Effector memory CD8-positive, alpha-beta T cell (primary cell): ENCODE results near the gene PAF1.

Source experiments
- ATAC-seq: fragments of 150-1000 bp; cut with Tn5 transposase; replicated peaks from 2 replicates; pipeline ENCODE4 v1.10.0; 2021; ENCODE audit warnings: mild to moderate bottlenecking, moderate library complexity
- DNase-seq, 3 experiments: peaks; one replicate each; pipeline ENCODE4 v3.0.0; 2021
- H3K27ac Mint-ChIP-seq, 2 donors: one replicate each; pipeline ENCODE4 v1.8.0; 2022; ENCODE audit warnings: mild to moderate bottlenecking in 2 of 2, mixed read lengths in 2 of 2, moderate library complexity in 2 of 2
- H3K27me3 Mint-ChIP-seq, 2 donors: one replicate each; pipeline ENCODE4 v1.8.0; 2022; ENCODE audit warnings: mixed read lengths in 2 of 2
- H3K36me3 Mint-ChIP-seq: one replicate; pipeline ENCODE4 v1.8.0; 2022; ENCODE audit warnings: mild to moderate bottlenecking, moderate library complexity, mixed read lengths; ENCODE audit not compliant: insufficient read depth
- H3K4me1 Mint-ChIP-seq, 2 donors: one replicate each; pipeline ENCODE4 v1.8.0; 2022; ENCODE audit warnings: low read depth in 2 of 2, mixed read lengths in 2 of 2
- H3K4me3 Mint-ChIP-seq, 2 donors: one replicate each; pipeline ENCODE4 v1.8.0; 2022; ENCODE audit warnings: mild to moderate bottlenecking in 2 of 2, mixed read lengths in 2 of 2, moderate library complexity in 2 of 2
- H3K9me3 Mint-ChIP-seq, 2 donors: one replicate each; pipeline ENCODE4 v1.8.0; 2022; ENCODE audit warnings: mixed read lengths in 2 of 2

PAF1 gene

DNA sequence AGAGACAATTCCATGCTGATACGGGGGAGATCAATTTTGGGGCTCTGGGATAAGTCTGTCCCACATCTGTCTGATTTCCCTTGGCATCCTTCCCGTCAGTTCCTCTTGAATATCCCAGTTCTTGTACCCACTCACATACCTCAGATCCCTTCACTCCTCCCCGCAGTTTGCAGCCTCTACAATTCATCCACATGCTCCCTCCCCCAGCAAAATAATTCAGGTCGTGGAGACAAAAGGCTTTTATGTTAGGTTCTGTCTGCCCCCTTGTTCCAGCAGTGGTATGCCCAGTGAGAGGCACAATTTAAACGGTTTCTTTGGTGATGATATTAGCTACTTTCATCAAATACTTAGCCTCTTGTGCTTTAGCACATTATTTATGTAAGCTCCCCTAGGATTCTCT lies 35.3 kb upstream of the PAF1 start:
- Mint-ChIP-seq H3K4me3 (no peak overlapping the region), H3K4me1 (peaks cover 8 to 10% of the 10 kb centered on the region in 2 donors), H3K27ac (peak overlapping the region in 1 of 2 donors; percentile 24), H3K9me3 (no peaks in the 10 kb centered on the region), H3K27me3 (no peaks in the 10 kb centered on the region), H3K36me3 (peaks cover 34% of the 10 kb centered on the region)
- no peak for DNase-seq
- ATAC-seq, result no peak

DNA sequence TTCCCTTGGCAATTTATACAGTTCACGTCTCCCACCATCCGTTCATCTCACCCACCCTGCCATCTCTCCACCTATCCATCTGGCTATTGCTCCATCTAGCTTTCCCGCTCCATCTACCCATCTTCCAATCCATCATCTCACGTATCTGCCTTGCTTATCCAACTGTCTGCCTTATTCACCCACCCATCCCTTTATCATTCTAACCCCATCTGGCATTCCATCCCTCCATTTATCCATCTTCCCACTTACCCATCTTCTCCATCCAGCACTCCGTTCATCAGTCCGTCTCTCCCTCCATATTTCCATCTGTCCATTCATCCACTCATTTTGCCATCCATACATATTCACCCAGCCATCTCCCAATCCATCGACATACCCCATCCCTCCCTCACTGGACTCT lies 34.8 kb upstream of the PAF1 start:
- H3K27me3 Mint-ChIP-seq, result no peaks in the 10 kb centered on the region
- no peak for ATAC-seq
- H3K4me1 Mint-ChIP-seq, result peaks cover 5 to 10% of the 10 kb centered on the region in 2 donors
- DNase-seq, result no peak
- peaks cover 30% of the 10 kb centered on the region for H3K36me3 Mint-ChIP-seq
- H3K27ac Mint-ChIP-seq, result peak overlapping the region in 1 of 2 donors; percentile 24
- no peaks in the 10 kb centered on the region for H3K9me3 Mint-ChIP-seq
- H3K4me3 Mint-ChIP-seq, result no peak overlapping the region

DNA sequence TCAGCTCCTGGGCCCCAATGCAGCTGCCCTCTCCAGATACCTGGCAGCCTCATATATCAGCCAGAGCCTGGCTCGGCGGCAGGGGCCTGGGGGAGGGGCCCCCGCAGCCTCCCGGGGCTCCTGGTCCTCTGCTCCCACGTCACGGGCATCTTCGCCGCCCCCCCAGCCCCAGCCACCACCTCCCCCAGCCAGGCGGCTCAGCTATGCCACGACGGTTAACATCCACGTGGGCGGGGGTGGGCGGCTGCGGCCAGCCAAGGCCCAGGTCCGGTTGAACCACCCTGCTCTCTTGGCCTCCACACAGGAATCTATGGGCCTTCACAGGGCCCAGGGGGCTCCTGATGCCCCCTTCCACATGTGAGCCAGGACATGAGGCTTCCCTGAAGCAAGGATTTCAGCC lies 34.0 kb upstream of the PAF1 start:
- Mint-ChIP-seq H3K9me3 (no peaks in the 10 kb centered on the region), H3K4me1 (peaks cover 0 to 6% of the 10 kb centered on the region in 2 donors), H3K36me3 (peaks cover 29% of the 10 kb centered on the region), H3K27ac (peak overlapping the region in 1 of 2 donors; percentile 83), H3K4me3 (no peak overlapping the region), H3K27me3 (no peaks in the 10 kb centered on the region)
- ATAC-seq, result no peak
- no peak for DNase-seq

DNA sequence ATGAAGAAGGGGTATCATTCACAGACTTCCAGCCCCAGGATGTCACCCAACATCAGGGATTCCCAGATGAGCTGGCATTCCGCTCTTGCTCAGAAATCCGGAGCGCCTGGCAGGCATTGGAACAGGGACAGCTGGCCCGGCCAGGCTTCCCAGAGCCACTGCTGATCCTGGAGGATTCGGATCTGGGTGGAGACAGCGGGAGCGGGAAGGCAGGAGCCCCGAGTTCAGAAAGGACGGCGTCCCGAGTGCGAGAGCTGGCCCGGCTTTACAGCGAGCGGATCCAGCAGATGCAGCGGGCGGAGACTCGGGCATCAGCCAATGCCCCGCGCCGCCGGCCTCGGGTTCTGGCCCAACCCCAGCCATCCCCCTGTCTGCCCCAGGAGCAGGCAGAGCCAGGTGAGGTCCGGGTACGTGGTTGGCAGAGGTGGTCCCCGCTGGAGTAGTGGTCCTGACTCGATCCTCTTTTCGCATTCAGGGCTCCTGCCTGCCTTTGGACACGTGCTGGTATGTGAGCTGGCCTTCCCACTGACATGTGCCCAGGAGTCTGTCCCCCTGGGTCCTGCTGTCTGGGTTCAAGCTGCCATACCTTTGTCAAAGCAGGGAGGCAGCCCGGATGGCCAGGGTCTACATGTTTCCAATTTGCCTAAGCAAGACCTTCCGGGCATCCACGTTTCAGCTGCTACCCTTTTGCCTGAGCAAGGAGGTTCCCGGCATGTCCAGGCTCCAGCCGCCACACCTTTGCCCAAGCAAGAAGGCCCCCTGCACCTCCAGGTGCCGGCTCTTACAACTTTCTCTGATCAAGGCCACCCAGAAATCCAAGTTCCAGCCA lies 32.6 kb upstream of the PAF1 start:
- no peak for DNase-seq
- Mint-ChIP-seq H3K27me3 (no peaks in the 10 kb centered on the region), H3K27ac (peak overlapping the region; percentile 47 to 83), H3K9me3 (no peaks in the 10 kb centered on the region), H3K36me3 (peaks cover 38% of the 10 kb centered on the region), H3K4me3 (no peak overlapping the region), H3K4me1 (peaks cover 0 to 6% of the 10 kb centered on the region in 2 donors)
- no peak for ATAC-seq

DNA sequence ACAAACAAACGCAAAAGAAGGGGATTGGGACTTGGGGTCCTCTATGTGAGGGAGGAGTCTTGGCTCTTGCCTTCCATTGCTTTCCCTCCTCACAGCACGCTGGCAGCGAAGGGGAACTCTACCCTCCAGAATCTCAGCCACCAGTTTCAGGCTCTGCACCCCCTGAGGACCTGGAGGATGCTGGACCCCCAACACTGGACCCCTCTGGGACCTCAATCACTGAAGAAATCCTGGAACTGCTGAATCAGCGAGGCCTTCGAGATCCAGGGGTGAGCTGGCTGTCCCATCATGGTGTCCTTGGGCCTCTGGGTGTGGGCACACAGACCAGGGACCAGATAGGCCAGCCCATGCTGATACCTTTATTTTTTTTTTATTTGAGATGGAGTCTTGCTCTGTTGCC lies 31.1 kb upstream of the PAF1 start:
- DNase-seq (no peak), ATAC-seq (no peak)
- no peaks in the 10 kb centered on the region for H3K9me3 Mint-ChIP-seq
- peaks cover 0 to 6% of the 10 kb centered on the region in 2 donors for H3K4me1 Mint-ChIP-seq
- no peak overlapping the region for H3K4me3 Mint-ChIP-seq
- no peak overlapping the region for H3K27ac Mint-ChIP-seq
- peaks cover 41% of the 10 kb centered on the region for H3K36me3 Mint-ChIP-seq
- H3K27me3 Mint-ChIP-seq, result no peaks in the 10 kb centered on the region

DNA sequence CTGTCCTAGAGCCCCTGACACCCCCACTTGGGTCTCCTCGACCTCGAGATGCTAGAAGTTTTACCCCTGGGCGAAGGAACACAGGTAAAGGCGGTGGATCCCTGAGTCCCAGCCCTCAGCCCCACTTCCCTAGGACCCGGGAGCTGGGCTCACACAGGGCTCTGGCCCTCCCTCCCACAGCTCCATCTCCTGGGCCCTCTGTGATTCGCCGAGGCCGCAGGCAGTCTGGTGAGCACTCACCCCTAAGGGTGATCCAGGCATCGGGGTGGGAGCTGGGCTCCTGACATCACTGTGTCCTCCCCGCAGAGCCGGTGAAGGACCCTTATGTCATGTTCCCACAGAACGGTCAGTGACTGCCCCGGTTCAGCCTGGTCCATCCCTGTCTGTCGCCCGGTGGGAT lies 29.9 kb upstream of the PAF1 start:
- H3K27ac Mint-ChIP-seq, result no peak overlapping the region

DNA sequence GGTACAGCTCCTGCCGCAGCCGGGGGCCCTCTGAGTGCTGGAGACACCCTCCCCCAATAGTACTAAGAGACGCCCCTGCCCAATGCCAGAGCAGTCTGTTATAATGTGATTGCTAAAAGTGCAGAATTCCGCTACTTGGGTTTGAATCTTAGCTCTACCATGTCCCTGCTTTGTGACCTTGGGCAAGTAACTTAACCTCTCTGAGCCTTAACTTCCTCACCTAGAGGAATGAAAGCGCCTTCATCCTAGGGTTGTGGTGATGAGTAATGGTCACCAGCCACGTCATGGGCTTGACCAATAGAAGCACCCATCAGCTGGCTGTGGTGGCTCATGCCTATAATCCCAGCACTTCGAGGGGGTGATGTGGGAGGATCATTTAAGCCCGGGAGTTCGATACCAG lies 28.1 kb upstream of the PAF1 start:
- H3K27ac Mint-ChIP-seq, result no peak overlapping the region
- H3K9me3 Mint-ChIP-seq, result no peaks in the 10 kb centered on the region
- H3K27me3 Mint-ChIP-seq, result no peaks in the 10 kb centered on the region
- ATAC-seq (no peak), DNase-seq (no peak)
- H3K4me3 Mint-ChIP-seq, result no peak overlapping the region
- peaks cover 45% of the 10 kb centered on the region for H3K36me3 Mint-ChIP-seq
- H3K4me1 Mint-ChIP-seq, result peaks cover 8 to 12% of the 10 kb centered on the region in 2 donors

More for the DNA sequence above, 29.9 kb upstream of the PAF1 start:
- DNase-seq (no peak), ATAC-seq (no peak)
- Mint-ChIP-seq H3K4me1 (no peaks in the 10 kb centered on the region), H3K27me3 (no peaks in the 10 kb centered on the region), H3K36me3 (peaks cover 43% of the 10 kb centered on the region), H3K9me3 (no peaks in the 10 kb centered on the region), H3K4me3 (no peak overlapping the region)

DNA sequence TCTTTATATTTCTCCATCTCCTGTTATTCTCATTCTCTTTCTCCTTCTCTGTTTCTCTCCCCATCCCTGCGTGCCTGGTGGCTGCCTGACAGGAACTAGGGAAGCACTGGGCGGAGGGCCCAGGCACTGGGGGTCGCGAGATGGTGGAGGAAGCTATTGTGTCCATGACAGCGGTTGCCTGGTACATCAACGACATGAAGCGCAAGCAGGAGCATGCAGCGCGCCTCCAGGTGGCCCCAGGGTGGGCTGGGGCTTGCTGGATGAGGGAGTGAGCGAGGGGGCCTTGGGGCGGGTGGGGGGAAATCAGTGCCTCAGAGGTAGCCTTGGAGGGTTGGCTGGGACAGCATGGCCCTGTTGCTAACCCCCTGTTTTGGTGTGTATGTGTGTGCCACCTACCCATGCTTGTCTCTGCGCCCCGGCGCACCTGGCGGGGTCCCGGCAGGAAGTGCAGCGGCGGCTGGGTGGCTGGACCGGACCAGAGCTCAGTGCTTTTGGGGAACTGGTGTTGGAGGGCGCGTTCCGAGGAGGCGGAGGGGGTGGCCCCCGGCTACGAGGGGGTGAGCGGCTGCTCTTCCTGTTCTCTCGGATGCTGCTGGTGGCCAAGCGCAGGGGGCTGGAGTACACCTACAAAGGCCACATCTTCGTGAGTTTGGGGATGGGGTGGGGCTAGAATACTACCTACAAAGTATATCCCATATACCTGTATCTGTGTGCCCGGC lies 26.7 kb upstream of the PAF1 start:
- ATAC-seq (no peak), DNase-seq (no peak)
- H3K27ac Mint-ChIP-seq, result peak overlapping the region in 1 of 2 donors; percentile 79
- H3K4me1 Mint-ChIP-seq, result peaks cover 12 to 19% of the 10 kb centered on the region in 2 donors
- peaks cover 56% of the 10 kb centered on the region for H3K36me3 Mint-ChIP-seq
- H3K9me3 Mint-ChIP-seq, result no peaks in the 10 kb centered on the region
- no peak overlapping the region for H3K4me3 Mint-ChIP-seq
- no peaks in the 10 kb centered on the region for H3K27me3 Mint-ChIP-seq

DNA sequence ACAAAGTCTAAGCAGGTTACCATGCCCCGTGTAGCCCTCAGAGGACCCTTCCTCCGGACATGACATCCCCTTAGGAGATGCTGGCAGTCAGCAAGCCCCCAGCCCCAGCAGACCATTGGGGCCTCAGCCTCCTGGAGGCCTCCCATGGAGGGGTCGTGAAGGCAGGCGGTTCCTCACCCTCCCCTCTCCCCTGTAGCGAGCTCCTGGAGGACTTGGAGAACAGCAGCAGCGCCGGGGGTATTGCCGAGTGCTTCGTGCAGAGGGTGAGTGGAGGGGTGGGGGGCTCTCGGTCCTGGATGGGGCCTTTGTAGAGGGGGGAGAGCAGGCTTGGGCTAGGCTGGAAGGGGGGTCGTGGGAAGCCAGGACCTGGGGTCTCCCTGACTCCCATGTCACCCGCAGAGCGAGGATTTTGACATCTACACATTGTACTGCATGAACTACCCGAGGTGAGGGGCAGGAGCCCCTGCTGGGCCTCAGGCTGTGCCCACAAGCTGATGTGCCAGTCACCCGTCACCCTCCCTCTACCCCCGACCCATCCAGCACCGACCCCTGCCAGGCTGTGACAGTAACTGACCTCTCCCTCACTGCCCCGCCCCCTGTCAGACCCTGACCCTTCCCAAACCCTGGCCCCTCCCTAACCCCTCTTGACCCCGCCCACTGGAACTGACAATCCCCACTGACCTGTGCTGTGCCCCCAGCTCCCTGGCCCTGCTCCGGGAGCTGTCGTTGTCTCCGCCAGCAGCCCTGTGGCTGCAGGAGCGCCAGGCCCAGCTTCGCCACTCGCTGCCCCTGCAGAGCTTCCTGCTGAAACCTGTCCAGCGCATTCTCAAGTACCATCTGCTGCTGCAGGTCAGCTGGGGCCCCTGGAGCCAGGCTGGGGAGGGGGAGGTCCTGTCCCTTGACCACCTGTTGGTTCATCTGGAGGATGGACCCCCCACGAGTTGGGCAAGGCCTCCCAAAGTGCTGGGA lies 25.5 kb upstream of the PAF1 start:
- Mint-ChIP-seq H3K36me3 (peaks cover 60% of the 10 kb centered on the region), H3K9me3 (peaks cover 0 to 1% of the 10 kb centered on the region in 2 donors), H3K4me1 (peaks cover 19 to 27% of the 10 kb centered on the region in 2 donors), H3K27me3 (peaks cover 0 to 6% of the 10 kb centered on the region in 2 donors), H3K4me3 (no peak overlapping the region), H3K27ac (peak overlapping the region in 1 of 2 donors; percentile 86)
- ATAC-seq (no peak), DNase-seq (no peak)

DNA sequence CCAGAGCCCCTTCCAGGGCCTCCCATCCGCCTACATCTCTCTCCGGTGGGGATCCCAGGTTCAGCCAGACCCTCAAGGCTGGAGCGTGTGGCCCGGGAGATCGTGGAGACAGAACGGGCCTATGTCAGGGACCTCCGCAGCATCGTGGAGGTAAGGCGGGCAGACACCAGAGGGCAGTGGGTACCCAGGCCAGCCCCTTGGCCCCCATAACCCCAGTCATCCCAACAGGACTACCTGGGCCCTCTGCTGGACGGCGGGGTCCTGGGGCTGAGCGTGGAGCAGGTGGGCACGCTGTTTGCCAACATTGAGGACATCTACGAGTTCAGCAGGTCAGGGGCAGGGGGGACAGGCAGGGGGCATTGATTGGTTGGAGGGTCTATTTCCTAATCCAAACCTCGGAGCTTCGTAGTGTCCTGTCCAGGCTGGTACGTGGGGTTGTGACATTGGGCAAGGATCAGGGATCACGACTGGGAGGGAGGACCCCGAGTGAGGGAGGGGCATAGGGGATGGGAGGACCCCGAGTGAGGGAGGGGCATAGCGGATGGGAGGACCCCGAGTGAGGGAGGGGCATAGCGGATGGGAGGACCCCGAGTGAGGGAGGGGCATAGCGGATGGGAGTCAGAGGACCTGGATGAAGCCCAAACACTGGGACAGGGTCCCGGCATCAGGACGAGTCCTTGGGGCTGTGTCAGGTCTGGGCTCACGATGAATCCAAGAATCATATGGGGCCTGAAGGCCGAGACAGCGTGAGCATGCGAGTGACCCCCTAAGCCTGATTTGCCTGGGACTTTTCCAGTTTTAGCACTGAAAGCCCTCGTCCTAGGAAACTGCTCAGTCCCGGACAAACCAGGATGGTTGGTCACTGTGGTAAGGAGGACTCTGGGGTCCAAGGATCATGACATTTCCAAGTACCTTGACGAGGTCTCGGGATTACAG lies 24.5 kb upstream of the PAF1 start:
- Mint-ChIP-seq H3K36me3 (peaks cover 70% of the 10 kb centered on the region), H3K27me3 (peaks cover 0 to 6% of the 10 kb centered on the region in 2 donors), H3K9me3 (peaks cover 0 to 1% of the 10 kb centered on the region in 2 donors), H3K27ac (peak overlapping the region in 1 of 2 donors; percentile 86), H3K4me3 (peak overlapping the region in 1 of 2 donors; percentile 4), H3K4me1 (peaks cover 29 to 38% of the 10 kb centered on the region in 2 donors)
- ATAC-seq (no peak), DNase-seq (no peak)

DNA sequence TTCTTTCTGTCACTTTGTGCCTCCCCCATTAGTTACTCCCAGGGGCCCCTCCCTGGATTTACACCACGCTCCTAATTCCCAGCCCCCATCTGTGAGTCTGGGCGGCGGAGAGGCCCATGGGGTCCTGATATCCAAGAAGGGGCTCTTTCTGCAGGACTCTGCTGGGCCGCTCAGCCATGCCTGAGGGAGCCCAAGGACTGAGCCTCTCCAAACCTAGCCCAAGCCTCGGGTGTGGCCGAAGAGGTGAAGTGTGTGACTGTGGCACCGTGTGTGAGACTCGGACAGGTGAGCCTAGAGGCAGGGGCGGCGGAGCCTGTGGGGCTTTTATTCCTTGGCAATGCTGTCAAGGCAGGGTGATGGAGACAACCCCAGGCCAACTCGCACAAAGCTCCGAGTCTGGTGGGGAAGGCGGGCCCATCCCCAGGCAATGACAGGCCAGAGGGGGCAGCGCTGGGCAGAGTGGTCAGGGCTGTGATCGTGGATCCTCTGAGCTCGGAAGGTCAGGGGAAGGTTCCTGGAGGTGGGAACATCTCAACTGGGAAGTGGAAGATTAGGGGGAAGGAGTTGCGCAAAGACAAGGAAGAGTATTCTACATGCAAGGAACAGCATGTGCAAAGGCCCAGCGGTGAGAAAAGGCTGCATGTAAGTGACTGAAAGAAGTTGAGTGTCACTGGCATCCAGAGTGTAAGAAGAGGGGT lies 23.2 kb upstream of the PAF1 start:
- Mint-ChIP-seq H3K27ac (peak overlapping the region; percentile 80 to 100), H3K9me3 (peaks cover 0 to 1% of the 10 kb centered on the region in 2 donors), H3K36me3 (peaks cover 72% of the 10 kb centered on the region), H3K4me3 (peak overlapping the region; percentile 87 to 99), H3K27me3 (peaks cover 0 to 6% of the 10 kb centered on the region in 2 donors), H3K4me1 (peaks cover 34 to 43% of the 10 kb centered on the region in 2 donors)
- ATAC-seq, result no peak
- no peak for DNase-seq
